ENCODE measurements around the gene CKAP5.

The CKAP5 gene

DNA sequence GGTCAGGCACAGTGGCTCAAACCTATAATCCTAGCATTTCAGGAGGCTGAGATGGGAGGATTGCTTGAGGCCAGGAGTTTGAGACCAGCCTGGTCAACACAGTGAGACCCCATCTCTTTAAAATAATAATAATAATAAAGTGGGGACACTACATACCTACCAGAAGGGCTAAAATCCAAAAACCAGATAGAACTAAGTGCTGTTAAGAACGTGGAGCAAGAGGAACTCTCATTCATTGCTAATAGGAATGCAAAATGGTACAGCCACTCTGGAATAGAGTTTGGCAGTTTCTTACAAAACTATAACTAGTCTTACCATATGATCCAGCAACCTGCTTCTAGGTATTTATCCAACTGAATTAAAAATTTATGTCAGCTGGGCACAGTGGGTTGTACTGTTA is 9.6 kb downstream of the CKAP5 start:
- TF ChIP-seq ESRRG (CRISPR knock-in tag; IDR thresholded peaks at IDR 0.05) = no peak
- no peak for TF ChIP-seq ISL1 (CRISPR knock-in tag; IDR thresholded peaks at IDR 0.05)
- no peak for TF ChIP-seq RARB (CRISPR knock-in tag; IDR thresholded peaks at IDR 0.05)
- no peak for TF ChIP-seq ARNTL (CRISPR knock-in tag; IDR thresholded peaks at IDR 0.05; ENCODE audit: borderline replicate concordance, low read depth)
- TF ChIP-seq ZNF8 (CRISPR knock-in tag; IDR thresholded peaks at IDR 0.05) = no peak
- TF ChIP-seq, protein P1, sequence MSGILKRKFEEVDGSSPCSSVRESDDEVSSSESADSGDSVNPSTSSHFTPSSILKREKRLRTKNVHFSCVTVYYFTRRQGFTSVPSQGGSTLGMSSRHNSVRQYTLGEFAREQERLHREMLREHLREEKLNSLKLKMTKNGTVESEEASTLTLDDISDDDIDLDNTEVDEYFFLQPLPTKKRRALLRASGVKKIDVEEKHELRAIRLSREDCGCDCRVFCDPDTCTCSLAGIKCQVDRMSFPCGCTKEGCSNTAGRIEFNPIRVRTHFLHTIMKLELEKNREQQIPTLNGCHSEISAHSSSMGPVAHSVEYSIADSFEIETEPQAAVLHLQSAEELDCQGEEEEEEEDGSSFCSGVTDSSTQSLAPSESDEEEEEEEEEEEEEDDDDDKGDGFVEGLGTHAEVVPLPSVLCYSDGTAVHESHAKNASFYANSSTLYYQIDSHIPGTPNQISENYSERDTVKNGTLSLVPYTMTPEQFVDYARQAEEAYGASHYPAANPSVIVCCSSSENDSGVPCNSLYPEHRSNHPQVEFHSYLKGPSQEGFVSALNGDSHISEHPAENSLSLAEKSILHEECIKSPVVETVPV (CRISPR knock-in tag; IDR thresholded peaks at IDR 0.05) = no peak
- TF ChIP-seq, protein P2, sequence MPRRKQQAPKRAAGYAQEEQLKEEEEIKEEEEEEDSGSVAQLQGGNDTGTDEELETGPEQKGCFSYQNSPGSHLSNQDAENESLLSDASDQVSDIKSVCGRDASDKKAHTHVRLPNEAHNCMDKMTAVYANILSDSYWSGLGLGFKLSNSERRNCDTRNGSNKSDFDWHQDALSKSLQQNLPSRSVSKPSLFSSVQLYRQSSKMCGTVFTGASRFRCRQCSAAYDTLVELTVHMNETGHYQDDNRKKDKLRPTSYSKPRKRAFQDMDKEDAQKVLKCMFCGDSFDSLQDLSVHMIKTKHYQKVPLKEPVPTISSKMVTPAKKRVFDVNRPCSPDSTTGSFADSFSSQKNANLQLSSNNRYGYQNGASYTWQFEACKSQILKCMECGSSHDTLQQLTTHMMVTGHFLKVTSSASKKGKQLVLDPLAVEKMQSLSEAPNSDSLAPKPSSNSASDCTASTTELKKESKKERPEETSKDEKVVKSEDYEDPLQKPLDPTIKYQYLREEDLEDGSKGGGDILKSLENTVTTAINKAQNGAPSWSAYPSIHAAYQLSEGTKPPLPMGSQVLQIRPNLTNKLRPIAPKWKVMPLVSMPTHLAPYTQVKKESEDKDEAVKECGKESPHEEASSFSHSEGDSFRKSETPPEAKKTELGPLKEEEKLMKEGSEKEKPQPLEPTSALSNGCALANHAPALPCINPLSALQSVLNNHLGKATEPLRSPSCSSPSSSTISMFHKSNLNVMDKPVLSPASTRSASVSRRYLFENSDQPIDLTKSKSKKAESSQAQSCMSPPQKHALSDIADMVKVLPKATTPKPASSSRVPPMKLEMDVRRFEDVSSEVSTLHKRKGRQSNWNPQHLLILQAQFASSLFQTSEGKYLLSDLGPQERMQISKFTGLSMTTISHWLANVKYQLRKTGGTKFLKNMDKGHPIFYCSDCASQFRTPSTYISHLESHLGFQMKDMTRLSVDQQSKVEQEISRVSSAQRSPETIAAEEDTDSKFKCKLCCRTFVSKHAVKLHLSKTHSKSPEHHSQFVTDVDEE (CRISPR knock-in tag; IDR thresholded peaks at IDR 0.05) = no peak
- TF ChIP-seq ZNF565 (CRISPR knock-in tag; conservative IDR thresholded peaks at IDR 0.05; ENCODE audit: low read depth) = no peak
- TF ChIP-seq, protein P3, sequence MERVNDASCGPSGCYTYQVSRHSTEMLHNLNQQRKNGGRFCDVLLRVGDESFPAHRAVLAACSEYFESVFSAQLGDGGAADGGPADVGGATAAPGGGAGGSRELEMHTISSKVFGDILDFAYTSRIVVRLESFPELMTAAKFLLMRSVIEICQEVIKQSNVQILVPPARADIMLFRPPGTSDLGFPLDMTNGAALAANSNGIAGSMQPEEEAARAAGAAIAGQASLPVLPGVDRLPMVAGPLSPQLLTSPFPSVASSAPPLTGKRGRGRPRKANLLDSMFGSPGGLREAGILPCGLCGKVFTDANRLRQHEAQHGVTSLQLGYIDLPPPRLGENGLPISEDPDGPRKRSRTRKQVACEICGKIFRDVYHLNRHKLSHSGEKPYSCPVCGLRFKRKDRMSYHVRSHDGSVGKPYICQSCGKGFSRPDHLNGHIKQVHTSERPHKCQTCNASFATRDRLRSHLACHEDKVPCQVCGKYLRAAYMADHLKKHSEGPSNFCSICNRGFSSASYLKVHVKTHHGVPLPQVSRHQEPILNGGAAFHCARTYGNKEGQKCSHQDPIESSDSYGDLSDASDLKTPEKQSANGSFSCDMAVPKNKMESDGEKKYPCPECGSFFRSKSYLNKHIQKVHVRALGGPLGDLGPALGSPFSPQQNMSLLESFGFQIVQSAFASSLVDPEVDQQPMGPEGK (CRISPR knock-in tag; IDR thresholded peaks at IDR 0.05; ENCODE audit: borderline replicate concordance) = no peak
- no peak for ATAC-seq

DNA sequence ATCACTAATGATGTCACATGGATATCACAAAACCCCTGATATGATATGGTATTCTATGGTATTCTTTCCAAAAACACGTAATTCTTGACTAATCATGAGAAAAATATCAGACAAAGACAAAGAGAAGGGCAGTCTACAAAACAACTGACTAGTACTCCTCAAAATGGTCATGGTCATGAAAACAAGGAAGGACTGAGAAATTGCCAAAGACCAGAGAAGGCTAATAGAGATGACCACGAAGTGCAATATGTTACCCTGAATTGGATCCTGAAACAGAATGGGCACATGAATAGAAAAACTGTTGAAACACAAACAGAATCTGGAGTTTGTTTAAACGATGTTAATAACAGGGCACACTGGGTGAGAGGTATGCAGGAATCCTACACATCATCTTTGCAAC is 10.2 kb downstream of the CKAP5 start:
- TF ChIP-seq, protein P4, sequence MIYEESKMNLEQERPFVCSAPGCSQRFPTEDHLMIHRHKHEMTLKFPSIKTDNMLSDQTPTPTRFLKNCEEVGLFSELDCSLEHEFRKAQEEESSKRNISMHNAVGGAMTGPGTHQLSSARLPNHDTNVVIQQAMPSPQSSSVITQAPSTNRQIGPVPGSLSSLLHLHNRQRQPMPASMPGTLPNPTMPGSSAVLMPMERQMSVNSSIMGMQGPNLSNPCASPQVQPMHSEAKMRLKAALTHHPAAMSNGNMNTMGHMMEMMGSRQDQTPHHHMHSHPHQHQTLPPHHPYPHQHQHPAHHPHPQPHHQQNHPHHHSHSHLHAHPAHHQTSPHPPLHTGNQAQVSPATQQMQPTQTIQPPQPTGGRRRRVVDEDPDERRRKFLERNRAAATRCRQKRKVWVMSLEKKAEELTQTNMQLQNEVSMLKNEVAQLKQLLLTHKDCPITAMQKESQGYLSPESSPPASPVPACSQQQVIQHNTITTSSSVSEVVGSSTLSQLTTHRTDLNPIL (CRISPR knock-in tag; IDR thresholded peaks at IDR 0.05; ENCODE audit: low read depth) = no peak
- no peak for TF ChIP-seq OSR1 (CRISPR knock-in tag; IDR thresholded peaks at IDR 0.05)
- no peak for ATAC-seq

DNA sequence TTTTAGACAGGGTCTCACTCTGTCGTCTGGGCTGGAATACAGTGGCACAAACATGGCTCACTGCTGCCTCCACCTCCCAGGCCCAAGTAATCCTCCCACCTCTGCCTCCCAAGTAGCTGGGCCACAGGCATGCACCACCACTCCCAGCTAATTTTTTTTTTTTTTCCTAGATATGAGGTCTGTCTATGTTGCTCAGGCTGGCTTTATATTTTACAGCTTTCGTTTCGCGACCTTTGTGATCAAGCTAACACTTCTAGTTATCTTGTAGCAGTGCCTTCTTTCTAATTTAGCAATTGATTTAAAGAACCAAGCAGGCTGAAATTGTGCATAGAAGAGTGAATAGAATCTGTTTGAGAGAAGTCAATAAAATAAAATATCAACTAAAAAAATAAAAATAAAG is 11.3 kb downstream of the CKAP5 start:
- no peak for TF ChIP-seq BACH2 (CRISPR knock-in tag; IDR thresholded peaks at IDR 0.05; ENCODE audit: borderline replicate concordance)
- no peak for TF ChIP-seq TCF4 (CRISPR knock-in tag; IDR thresholded peaks at IDR 0.05; ENCODE audit: borderline replicate concordance)
- TF ChIP-seq, protein P3 (CRISPR knock-in tag; IDR thresholded peaks at IDR 0.05; ENCODE audit: borderline replicate concordance) = no peak
- no peak for TF ChIP-seq ZC3H10 (CRISPR knock-in tag; IDR thresholded peaks at IDR 0.05)
- TF ChIP-seq ESRRG (CRISPR knock-in tag; IDR thresholded peaks at IDR 0.05) = no peak
- TF ChIP-seq, protein P2 (CRISPR knock-in tag; IDR thresholded peaks at IDR 0.05) = no peak
- TF ChIP-seq, protein P5, sequence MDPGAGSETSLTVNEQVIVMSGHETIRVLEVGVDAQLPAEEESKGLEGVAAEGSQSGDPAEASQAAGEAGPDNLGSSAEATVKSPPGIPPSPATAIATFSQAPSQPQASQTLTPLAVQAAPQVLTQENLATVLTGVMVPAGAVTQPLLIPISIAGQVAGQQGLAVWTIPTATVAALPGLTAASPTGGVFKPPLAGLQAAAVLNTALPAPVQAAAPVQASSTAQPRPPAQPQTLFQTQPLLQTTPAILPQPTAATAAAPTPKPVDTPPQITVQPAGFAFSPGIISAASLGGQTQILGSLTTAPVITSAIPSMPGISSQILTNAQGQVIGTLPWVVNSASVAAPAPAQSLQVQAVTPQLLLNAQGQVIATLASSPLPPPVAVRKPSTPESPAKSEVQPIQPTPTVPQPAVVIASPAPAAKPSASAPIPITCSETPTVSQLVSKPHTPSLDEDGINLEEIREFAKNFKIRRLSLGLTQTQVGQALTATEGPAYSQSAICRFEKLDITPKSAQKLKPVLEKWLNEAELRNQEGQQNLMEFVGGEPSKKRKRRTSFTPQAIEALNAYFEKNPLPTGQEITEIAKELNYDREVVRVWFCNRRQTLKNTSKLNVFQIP (CRISPR knock-in tag; IDR thresholded peaks at IDR 0.05; ENCODE audit: borderline replicate concordance, low read depth) = no peak
- TF ChIP-seq ZFP30 (CRISPR knock-in tag; IDR thresholded peaks at IDR 0.05) = no peak
- TF ChIP-seq ARNTL (CRISPR knock-in tag; IDR thresholded peaks at IDR 0.05; ENCODE audit: borderline replicate concordance, low read depth) = no peak
- TF ChIP-seq PPARA (CRISPR knock-in tag; IDR thresholded peaks at IDR 0.05; ENCODE audit: borderline replicate concordance) = no peak
- TF ChIP-seq, protein P4 (CRISPR knock-in tag; IDR thresholded peaks at IDR 0.05; ENCODE audit: low read depth) = no peak
- TF ChIP-seq TOX (CRISPR knock-in tag; IDR thresholded peaks at IDR 0.05; ENCODE audit: borderline replicate concordance) = no peak
- TF ChIP-seq GLIS3 (CRISPR knock-in tag; IDR thresholded peaks at IDR 0.05) = no peak
- TF ChIP-seq ZFP3 (CRISPR knock-in tag; IDR thresholded peaks at IDR 0.05) = no peak
- no peak for TF ChIP-seq ZNF565 (CRISPR knock-in tag; conservative IDR thresholded peaks at IDR 0.05; ENCODE audit: low read depth)
- no peak for TF ChIP-seq ZNF8 (CRISPR knock-in tag; IDR thresholded peaks at IDR 0.05)
- no peak for TF ChIP-seq SNAI2 (CRISPR knock-in tag; IDR thresholded peaks at IDR 0.05)
- TF ChIP-seq CSDC2 (CRISPR knock-in tag; IDR thresholded peaks at IDR 0.05) = no peak
- TF ChIP-seq ISL1 (CRISPR knock-in tag; IDR thresholded peaks at IDR 0.05) = no peak
- ATAC-seq = no peak
